Omental fat pad (tissue), 4 donors: ENCODE data around the gene TSG101. TPM values are rescaled to one million over a fixed set of nuclear protein-coding genes. Genes with fewer than 3 reads are reported as not detected.

Source experiments
- ATAC-seq: fragments of 150-250 bp; one replicate; pipeline ENCODE4 v1.9.1; 2016; ENCODE audit warnings: mild to moderate bottlenecking, moderate library complexity; ENCODE audit not compliant: low FRiP score
- DNase-seq: peaks from one replicate; pipeline ENCODE4 v3.0.0-alpha.2; 2019; ENCODE audit warnings: low spot score
- CTCF ChIP-seq, 3 donors: fragments of 450-650 bp; IDR thresholded peaks; one replicate each; pipeline ENCODE4 v1.5.1; 2016 to 2017; ENCODE audit warnings: antibody characterized with exemption in 3 of 3, mild to moderate bottlenecking in 3 of 3, moderate library complexity in 2 of 3
- total RNA-seq, 4 donors: library from RNA; depleted of rRNA; stranded (reverse); fragments of >200 nt; gene quantifications; one replicate each; pipeline ENCODE4 v1.1.0, GENCODE V29; 2016

The TSG101 gene
- total RNA-seq, 4 donors from 2014 or later: 56.6 to 112 (median 96.7) TPM

DNA sequence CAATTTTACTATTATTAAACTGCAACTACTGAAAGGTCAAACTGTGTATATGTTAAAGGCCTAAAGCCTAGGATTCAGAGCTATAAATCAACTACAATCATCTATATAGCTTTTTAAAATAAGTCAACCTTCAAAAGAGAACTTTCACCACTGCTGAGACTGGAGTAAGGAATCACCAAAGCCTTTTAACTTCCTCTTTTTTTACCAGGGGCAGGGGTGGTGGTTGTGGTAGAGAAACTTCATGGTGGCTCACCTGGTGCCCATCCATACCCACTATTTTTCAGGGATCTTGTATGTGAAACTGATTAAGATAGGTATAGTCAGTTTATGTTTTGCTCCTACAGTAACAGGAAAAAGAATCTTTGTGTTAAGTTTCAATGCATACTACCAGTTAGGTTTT lies 31.5 kb downstream of the TSG101 start:
- no peak for TF ChIP-seq CTCF (IDR thresholded peaks at IDR 0.05)
- DNase-seq (no peak), ATAC-seq (no peak)

- ATAC-seq (no peak), DNase-seq (no peak)
- no peak for TF ChIP-seq CTCF (IDR thresholded peaks at IDR 0.05)
Measured at GRCh38 chr11:18493310-18493709, 33.4 kb downstream of the TSG101 start.

- ATAC-seq (no peak), DNase-seq (no peak)
- TF ChIP-seq CTCF (IDR thresholded peaks at IDR 0.05): no peak
Measured at GRCh38 chr11:18492888-18493287, 33.9 kb downstream of the TSG101 start.

GRCh38 chr11:18491924-18492323 lies 34.8 kb downstream of the TSG101 start:
- ATAC-seq: no peak
- DNase-seq: no peak
- no peak for TF ChIP-seq CTCF (IDR thresholded peaks at IDR 0.05)

GRCh38 chr11:18490736-18491485 lies 35.8 kb downstream of the TSG101 start:
- ATAC-seq (no peak), DNase-seq (no peak)
- no peak for TF ChIP-seq CTCF (IDR thresholded peaks at IDR 0.05)

DNA sequence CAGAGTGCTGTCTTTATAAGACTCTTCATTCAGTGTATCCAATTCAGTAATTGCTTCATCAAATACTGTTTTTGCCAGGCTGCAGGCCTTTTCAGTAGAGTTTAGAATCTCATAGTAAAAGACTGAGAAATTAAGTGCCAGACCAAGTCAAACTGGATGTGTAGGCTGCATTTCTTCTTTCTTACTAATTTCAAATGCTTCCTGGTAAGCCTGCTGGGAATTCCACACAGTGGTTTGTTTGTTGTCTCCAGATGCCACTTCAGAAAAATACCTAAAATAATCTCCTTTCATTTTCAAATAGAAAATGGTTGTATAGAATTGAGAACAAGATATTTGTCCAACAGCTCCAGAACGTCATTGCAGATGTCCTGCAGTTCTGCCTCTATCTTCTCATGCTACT lies 36.4 kb downstream of the TSG101 start:
- DNase-seq: no peak
- no peak for ATAC-seq
- no peak for TF ChIP-seq CTCF (IDR thresholded peaks at IDR 0.05)

GRCh38 chr11:18485913-18486528 lies 40.7 kb downstream of the TSG101 start:
- no peak for DNase-seq
- TF ChIP-seq CTCF (IDR thresholded peaks at IDR 0.05): no peak
- ATAC-seq: no peak
